ENCODE data around the gene PTPRM.

Gene PTPRM

DNA sequence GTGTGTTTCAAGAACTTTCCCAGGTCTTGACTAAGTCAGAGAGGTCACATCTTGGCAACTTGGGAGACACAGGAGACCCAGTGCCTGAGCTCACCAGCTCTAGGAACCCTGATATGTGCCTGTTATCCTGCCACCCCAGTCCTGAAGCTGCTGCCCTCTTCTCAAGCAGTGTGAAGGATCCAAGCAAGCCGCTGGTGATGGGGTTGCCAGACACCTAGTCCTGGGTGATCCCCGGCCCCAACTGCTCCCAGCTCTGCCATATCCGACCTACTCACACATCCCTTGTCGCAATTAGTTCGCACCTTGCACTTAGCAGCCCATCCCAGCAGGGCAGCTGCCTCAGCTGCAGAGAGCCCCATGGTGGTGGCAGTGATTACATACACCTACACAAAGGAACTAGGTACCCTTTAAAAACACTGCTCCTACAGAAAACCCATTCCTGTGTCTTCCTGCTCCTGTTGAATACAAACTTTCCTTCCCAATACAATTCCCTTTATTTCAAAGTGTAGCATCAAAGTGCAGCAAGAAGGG lies 794.9 kb downstream of the PTPRM start:
- DNase-seq (ENCODE audit: low read depth in 2 of 2) = no peak

DNA sequence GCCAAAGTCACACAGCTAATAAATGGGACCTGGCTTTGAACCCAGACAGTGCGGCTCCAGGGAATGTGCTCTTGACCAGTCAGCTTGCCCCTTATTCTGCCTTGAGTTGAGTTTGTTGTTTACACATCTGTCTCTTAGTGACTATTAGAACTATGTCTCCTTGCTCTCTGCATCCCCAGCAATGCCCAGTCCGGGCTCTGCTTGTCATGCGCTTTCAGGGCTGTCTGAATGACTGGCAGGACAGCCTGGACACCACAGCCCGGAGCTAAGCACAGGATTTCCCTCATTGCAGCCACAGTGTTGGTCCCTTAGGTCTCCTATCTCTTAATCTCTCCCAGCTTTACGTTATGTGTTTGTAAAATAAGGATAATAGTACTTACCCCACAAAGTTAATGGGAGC lies 795.7 kb downstream of the PTPRM start:
- DNase-seq (ENCODE audit: low read depth in 2 of 2) = no peak

DNA sequence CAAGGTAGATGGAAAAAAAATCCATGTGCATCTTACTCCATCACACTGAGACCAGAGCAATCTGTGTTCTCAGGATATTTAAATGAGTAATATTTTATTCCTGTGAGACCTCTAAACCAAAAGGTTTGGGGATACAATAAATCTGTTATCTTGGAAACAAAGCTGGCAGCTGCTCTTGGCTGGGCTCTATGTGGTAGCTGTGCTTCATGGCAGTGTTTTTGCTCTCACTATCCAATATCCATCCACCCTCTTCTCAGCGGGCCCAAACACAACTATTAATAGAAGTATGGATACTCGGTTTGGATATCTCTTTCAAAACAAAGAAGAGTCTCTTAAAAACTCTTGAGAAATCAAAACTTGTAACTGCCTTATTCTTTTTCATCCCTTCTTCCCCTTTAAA lies 797.3 kb downstream of the PTPRM start:
- no peak for DNase-seq (ENCODE audit: low read depth in 2 of 2)

DNA sequence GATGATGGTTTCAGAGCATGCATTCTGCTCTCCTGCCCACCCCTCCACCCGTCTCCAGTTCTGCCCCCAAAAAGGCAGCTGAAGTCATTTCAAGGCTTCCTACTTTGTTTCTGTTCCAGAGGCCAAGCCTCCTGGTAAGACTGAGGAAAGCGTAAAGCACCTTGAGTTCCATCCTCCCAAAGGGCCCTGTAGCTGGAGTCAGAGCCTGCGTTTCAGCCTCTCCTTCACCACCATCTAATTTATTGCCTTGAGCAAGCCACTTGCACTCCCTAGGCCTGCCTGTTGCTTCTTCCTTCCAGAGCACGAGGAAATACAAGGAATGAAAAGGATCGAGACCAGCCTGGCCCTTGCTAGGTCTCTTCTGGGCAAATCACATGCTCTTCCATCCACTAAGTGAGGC lies 797.9 kb downstream of the PTPRM start:
- DNase-seq (ENCODE audit: low read depth in 2 of 2) = no peak

DNA sequence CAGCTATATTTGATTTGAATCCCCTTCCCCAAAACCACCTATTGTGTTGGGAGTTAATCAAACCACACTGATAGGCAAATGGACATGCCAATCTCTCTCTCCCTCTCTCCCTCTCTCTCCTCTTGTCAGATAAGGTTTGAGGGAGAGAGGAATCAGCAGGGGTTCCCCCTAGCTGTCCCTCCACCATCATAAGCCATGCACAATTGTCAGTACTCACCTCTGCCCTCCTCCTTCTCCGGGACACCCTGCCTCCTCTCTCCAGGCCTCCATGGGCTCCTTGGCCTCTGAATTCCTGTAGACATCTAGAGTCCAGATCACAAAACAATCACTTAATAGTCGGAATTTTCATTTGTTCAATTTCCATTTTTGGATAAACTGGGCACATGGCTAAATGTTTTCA lies 798.4 kb downstream of the PTPRM start:
- no peak for DNase-seq (ENCODE audit: low read depth in 2 of 2)

DNA sequence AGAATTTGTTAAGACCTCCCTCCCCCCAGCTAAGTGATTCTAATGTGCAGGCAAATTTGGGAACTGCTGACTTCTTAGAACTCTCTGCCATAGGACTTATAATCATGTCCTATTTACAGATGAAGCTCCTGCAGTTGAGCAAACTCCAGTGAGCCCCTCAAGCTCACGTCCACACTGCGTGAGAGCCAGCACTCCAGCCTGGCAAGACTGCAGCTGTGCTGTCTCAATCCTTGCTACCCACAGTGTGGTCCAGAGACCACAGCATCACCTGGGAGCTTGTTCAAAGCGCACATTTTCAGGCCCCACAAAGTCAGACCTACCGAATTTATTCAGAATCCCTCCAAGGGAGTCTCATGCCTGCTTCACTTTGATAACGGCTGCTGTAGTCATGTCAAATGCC lies 799.0 kb downstream of the PTPRM start:
- no peak for DNase-seq (ENCODE audit: low read depth in 2 of 2)

DNA sequence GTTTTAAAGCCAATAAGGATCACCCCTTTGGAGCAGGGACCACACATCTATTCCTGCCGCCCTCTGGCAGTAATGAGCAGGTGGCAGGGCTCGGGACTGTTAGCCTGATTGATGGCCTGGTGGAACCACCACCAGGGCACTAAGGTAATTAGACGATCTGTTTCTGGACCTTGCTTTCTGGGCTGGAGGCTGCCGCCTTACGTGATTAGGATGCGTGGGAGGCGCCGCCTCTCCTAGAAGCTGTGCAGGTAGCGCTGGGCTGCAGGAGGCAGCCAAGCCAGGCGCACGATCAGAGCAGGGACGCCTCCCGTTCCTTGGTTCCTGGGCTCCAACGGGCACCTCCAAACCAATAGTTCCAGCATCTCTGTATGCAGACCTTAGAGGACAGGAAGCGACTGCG lies 799.5 kb downstream of the PTPRM start:
- DNase-seq (ENCODE audit: low read depth in 2 of 2) = no peak

DNA sequence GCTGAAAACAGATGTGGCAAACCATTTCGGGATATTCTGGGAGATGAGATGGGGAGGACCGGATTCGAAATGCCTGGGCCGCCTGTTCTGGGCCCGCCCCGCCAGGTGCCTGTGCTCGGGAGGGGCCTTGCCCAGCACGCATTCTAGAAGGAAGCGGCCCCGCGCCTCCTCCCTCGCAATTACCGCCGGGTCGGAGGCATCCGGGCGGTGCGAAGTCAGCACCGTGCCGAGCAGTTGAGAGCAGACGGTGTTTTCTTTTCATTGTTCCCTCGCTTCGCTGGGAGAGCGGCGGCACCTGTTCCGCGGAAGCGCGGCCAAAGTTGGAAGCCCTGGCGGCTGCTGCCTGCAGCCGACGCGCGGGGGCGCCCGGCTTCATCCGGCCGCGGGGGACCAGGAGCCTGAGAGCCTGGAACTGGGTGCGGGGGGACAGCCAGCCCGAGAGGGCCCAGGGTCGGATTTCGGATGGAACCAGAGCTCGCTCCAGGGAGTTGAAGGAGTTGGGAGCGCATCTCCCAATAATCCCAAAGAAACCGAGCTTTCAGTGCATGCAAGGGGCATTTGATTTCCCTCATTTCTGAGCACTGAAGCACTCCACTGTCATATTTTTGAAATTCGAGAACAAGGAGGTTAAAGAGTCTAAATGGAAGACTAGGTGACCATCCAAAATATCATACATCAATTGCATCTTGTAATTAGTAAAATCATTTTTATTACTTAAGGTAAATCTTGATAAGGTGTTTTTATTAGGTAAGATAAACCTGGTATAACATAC lies 800.3 kb downstream of the PTPRM start:
- no peak for DNase-seq (ENCODE audit: low read depth in 2 of 2)

DNA sequence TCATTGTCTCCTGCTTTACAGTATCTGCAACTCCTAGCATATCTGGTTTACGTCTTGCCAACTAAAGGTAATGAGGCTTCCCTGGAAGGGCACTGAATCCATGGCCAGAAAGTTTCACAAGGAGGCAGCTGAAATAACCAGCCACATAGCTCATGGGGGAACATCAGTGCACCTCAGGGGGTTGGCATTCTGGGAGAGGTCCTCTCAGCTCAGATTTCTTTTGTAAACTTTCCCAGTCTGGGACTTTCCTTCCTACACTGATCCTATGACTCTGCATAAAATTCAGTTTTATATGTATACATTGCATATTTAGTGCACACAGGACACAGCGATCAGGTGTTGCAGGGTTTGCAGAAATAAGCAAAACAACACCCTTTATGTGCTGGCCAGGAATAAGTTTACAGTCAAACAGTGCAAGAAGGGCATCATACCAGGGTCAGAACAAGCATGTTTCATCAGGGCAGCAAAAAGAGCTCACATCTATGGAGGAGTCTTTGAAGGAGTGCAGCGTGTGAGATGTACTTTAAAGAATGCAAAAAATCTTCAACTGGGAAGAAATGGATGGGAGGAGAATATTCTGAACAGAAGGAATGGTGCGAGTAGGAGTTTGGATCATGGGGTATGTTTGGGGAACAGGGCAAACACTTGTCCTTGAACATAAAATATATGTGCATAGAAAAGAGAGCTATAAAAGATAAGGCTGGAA lies 801.5 kb downstream of the PTPRM start:
- DNase-seq (ENCODE audit: low read depth in 2 of 2) = no peak

DNA sequence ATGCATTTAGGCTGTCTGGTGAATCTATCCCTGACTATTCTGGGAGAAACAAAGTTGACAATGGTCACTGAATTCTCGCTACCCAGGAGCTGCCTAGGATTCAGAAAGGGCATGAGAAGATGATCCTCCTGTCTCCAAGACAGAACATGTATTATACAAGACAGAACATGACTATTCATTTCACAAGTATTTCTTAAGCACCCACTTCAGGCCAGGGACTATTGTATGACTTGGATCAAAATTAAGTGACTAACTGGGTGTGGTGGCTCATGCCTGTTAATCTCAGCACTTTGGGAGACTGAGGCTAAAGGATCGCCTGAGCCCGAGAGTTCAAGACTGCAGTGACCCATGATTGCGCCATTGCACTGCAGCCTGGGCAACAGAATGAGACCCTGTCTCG lies 806.4 kb downstream of the PTPRM start:
- DNase-seq (ENCODE audit: low read depth in 2 of 2) = no peak

DNA sequence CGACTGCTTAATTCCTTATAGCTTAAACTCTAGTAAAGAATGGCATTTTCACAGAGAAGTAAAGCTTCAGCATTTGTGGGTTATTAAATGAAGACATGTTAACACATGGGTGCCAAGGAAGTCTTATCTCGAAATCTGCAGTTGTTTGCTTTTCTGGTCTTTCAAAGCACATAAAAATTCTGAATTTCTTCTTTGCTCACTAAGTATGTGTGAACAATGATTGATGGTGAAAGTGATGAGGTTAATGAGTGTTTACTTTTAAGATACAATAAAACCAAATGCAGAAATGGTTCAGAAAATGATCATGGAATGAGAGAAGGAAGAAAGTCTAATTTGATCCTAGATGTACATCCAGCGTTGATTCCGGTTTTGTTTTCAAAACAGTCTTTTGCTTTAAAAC lies 807.6 kb downstream of the PTPRM start:
- DNase-seq (ENCODE audit: low read depth in 2 of 2) = no peak

DNA sequence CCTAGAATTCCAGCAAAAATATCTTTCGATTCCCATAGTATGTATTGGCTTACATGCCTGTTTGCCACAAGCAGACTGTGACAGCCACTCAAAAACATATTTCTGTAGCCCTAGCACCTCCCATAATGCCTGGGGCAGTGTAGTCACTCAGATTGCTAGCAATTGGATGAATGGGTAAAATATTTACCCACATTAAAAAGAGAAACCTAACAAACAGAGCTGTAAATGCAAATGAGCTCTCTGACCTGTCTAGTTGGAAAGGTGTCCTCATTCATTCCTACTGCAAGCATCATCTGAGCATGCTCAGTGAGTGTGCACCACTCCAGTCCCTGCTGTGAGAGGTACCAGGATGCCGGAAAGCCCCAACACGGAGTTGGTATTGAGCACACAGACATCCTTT lies 808.1 kb downstream of the PTPRM start:
- no peak for DNase-seq (ENCODE audit: low read depth in 2 of 2)

DNA sequence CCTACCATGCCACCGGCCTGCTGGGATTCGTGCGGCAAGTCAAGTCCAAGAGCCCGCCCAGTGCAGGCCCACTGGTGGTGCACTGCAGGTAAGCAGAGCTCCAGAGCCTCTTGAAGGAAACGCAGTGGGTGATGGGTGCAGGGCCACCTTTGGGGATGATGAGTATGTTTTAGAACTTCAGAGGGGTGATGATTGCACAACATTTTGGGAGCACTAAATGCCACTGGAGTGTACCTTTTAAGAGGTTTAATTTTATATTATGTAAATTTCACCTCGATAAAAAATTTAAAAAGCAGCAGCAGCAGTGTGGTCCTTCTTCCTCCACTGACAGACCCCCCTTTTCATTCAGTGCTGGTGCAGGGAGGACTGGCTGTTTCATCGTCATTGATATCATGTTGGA lies 809.0 kb downstream of the PTPRM start:
- DNase-seq (ENCODE audit: low read depth in 2 of 2) = no peak

DNA sequence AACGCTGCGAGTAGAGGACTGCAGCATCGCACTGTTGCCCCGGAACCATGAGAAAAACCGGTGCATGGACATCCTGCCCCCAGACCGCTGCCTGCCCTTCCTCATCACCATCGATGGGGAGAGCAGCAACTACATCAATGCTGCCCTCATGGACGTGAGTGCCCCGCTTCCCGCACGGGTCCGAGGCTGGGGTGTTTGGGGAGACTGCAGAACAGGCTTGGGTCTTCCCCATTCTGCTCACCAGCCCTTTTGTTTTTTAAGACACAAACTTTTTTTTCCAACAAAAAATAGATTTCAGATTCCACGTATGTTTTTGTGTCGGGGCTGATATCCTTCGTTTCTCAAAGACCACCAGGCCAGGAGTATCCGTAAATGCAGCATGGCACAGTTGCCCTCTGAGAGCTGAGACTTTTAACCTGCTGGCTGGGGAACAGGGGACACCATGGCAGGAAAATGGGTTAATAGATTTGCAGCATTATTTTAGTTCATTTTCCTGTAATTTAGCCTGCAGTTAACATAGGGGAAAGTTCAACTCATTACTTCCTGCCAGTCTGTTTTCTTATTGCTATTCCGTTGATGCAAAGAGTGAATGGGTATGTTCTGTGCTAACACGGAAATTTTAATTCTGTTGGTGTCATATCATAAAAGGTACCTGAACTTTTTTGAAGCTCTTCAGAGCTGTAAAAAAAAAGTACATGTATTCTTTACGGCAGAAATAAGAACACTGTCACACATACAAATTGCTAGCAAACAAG lies 812.2 kb downstream of the PTPRM start:
- DNase-seq (ENCODE audit: low read depth in 2 of 2) = no peak

DNA sequence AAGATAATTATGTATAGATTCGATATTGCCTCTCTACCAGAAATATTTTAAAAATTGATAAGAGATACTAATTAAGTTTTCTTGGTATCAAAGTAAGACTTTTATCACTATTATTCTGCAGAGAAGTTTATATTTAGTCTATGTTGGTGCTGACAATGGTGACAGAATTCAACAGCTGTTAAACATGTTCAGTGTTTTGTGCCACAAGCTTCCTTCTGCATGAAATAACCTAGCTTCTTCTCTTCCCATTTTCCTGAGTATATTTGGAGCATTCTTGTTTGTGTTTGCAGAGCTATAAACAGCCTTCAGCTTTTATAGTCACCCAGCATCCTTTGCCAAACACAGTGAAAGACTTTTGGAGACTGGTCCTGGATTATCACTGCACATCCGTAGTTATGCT lies 812.9 kb downstream of the PTPRM start:
- no peak for DNase-seq (ENCODE audit: low read depth in 2 of 2)

DNA sequence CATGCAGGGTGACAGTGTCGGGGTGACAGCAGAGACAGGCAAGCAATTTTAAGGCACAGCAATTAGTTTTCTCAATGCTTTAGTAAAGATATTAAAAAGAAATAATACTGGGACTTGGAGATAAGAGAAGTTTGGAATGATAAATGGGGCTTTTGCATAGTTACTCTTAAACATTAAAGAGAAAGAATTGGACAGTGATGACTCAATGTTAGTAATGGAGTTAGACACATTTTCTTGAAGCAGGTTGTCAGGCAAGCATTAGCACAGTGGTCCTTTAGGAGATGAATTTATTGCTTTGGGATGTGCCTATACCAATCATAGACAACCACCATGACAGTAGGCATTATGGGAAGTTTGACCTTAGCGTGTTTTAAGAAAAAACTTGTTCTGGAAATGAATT lies 813.8 kb downstream of the PTPRM start:
- no peak for DNase-seq (ENCODE audit: low read depth in 2 of 2)

DNA sequence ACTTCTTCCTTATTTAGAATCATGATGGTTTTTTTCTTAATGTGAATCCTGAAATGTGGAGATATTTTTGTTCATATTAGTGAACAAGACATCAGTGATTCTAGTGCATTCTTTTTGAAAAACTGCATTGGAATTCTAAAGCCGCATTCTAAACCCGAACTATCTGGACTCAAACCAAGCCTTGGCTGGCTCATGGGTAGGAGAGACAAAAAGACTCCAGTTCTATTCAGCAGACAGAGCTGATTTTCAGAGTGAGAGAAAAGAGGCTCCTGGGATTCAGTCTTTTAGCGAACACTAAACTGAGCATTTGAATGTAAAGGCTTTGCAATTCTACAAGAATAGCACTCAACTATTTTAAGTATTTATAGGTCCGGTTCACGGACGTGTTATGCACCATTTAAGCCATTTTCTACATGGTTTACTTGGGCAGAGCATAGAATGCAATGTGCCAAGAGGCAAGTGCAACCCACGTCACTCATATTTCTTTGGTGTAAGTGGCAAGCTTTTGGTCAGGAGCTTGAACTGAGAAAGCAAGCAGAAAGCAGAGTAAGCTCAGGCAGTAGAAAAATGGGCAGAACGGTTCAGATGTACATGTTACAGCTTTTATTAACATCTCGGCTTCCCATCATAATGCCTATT lies 814.8 kb downstream of the PTPRM start:
- DNase-seq (ENCODE audit: low read depth in 2 of 2) = no peak

DNA sequence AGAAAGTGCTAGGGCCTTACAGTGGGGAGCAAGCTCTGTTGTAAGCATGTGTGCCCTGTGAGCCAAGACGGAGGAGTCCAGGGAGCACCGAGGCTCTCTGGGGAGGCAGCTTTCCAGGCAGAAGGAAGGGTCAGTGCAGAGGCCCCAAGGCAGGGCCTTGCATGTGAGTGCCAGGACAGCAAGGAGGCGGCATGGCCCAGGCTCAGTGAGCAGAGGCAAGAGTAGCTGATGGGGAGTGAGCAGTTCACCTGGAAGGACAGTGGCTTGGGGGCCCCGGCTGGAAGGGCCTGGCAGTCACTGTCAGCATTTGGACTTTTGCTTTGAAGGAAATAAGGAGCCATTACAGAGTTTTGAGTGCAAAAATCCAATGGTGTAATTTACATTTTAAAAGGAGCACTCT lies 818.3 kb downstream of the PTPRM start:
- no peak for DNase-seq (ENCODE audit: low read depth in 2 of 2)

DNA sequence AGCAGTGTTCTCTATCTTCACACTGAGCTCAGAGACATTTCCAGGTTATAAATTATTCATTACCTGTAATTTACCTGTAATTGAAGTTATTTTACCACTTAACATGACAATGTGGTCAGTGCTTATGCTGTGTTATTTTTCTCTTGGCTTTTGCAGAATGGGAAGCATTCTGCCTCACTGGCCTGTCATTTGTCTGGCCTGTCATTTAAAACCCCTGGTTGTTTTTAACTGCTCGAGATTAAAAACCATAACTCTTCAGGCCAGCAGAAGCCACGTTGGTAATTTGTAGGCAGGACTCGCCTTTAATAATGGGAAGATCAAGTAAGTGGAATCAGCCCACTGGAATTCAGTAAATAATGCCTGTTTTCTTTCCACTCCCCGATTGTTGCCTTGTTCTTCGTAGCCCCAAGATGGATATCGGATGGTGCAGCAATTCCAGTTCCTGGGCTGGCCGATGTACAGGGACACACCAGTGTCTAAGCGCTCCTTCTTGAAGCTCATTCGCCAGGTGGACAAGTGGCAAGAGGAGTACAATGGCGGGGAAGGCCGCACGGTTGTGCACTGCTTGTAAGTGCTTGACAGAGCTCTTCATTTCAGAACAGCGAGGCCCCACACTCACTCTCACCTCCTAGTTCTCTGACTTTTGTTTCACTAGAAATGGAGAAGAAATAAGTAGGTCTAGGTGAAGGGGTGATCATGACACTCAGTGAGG lies 819.7 kb downstream of the PTPRM start:
- no peak for DNase-seq (ENCODE audit: low read depth in 2 of 2)

DNA sequence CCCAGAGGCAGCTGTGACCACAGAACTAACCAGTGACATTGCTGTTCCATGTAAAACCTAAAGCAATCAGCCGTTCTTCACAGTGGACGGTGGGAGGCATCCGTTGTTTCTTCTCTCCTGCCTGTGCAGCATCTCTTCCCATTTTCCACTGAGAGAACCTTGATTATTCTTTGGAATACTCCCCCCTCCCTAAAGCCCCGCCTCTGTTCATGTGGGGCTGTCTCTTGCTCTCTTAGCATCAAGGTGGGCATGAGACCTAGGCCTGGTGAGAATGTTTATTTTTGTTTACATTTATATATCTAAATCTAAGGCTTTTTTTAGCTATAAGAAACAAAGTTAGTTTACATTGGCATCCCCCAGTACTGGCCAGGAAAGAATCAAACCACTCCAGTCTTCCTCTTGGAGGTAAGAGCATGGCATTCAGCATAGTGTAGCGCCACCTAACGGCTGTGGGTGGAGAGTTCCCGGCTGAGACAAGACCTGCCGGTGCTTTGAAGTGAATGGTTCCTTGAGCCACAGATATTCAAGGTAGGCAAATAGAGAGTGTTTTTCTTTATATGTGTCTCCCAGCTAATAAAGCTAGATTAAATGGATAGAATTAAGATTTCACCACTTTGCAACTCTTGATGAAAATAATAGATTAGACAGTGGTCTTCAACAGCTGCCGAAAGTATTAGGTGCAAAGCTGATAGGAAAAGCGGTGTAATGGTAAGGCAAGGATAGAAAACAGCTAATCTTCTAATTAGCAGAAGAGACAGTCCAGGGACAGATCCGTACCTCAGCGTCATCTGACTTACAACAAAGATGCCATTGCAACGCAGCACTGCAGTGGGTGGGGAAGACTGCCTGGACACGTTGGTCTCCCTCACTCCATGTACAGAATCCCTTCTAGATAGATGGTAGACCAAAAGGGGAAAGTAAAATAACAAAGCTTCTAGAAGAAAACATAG lies 822.5 kb downstream of the PTPRM start:
- no peak for DNase-seq (ENCODE audit: low read depth in 2 of 2)
